COR-L47 (cell line): ENCODE data around the gene CLDND2.
A peak's percentile ranks its signal among the peaks of the same experiment; 100 is the strongest.

Source experiments
- DNase-seq: peaks from one replicate; lab custom pipeline; 2025; lab: John Stamatoyannopoulos, UW

Gene CLDND2

GRCh38 chr19:51354103-51354741, 14.6 kb downstream of the CLDND2 start:
- no peak for DNase-seq

GRCh38 chr19:51352783-51353360, 15.9 kb downstream of the CLDND2 start:
- no peak for DNase-seq

GRCh38 chr19:51351266-51351990, 17.4 kb downstream of the CLDND2 start:
- no peak for DNase-seq

- no peak for DNase-seq
These were observed 21.4 kb downstream of the CLDND2 start for GRCh38 chr19:51347209-51347928.

- DNase-seq, result no peak
These were observed 22.1 kb downstream of the CLDND2 start for GRCh38 chr19:51346742-51347141.

- no peak for DNase-seq
These were observed 23.7 kb downstream of the CLDND2 start for GRCh38 chr19:51345076-51345620.

- DNase-seq, result no peak
These were observed 25.9 kb downstream of the CLDND2 start for GRCh38 chr19:51342631-51343569.

- no peak for DNase-seq
These were observed 26.7 kb downstream of the CLDND2 start, which contains the start of gene VSIG10L for GRCh38 chr19:51341976-51342580. Gene VSIG10L, minus strand, starts transcription at chr19:51342139. Its CDS starts 15 bp downstream, at chr19:51342124.

GRCh38 chr19:51341066-51341465, 27.7 kb downstream of the CLDND2 start:
- no peak for DNase-seq

GRCh38 chr19:51339687-51340656, 28.8 kb downstream of the CLDND2 start:
- DNase-seq, result no peak

GRCh38 chr19:51339313-51339686, 29.5 kb downstream of the CLDND2 start:
- DNase-seq, result no peak

GRCh38 chr19:51338563-51339312, 30.1 kb downstream of the CLDND2 start:
- peak; percentile 11 for DNase-seq

GRCh38 chr19:51337861-51338562, 30.8 kb downstream of the CLDND2 start:
- no peak for DNase-seq

- DNase-seq, result no peak
These were observed 31.5 kb downstream of the CLDND2 start for GRCh38 chr19:51337141-51337860.

GRCh38 chr19:51333836-51334460, 34.9 kb downstream of the CLDND2 start:
- no peak for DNase-seq

GRCh38 chr19:51331716-51332115, 37.1 kb downstream of the CLDND2 start:
- no peak for DNase-seq

- DNase-seq, result no peak
These were observed 37.6 kb downstream of the CLDND2 start for GRCh38 chr19:51331193-51331592.
